Left ventricle myocardium superior (tissue), 1 donor: Measurements from ENCODE around the gene GFI1. TPM values are rescaled to one million over a fixed set of nuclear protein-coding genes. Genes with fewer than 3 reads are reported as not detected.

Experiments
- ATAC-seq: fragments of 200-7000 bp; cut with Tn5 transposase; one replicate; pipeline ENCODE4 v1.9.1; 2020; ENCODE audit warnings: mild to moderate bottlenecking, moderate library complexity
- DNase-seq: peaks from one replicate; pipeline ENCODE4 v3.0.0-alpha.2; 2020
- intact Hi-C: fragments of 100-400 bp; cut with micrococcal nuclease; formaldehyde crosslinking; loops from one replicate; pipeline ENCODE4 v1.11.0; 2022
- total RNA-seq: library from RNA; stranded (reverse); fragmentation: NEBNext Ultra II Directional; extraction: Animal tissue kit (Norgen Biotek cat#: 25700); gene quantifications from one replicate; pipeline ENCODE4 v1.2.1, GENCODE V29; 2021
- donor health status: DM: no; HTN: yes; CAD: no; lungs with severe emphysema.

The GFI1 gene
- total RNA-seq, 1 donor from 2014 or later = 0.30 TPM

GRCh38 chr1:92475029-92475428 is 11.7 kb downstream of the GFI1 start:
- ATAC-seq (no peak), DNase-seq (no peak)
- intact Hi-C loops = no loop called here

- no peak for ATAC-seq
- intact Hi-C loops = no loop called here
- DNase-seq = no peak
These were observed 12.8 kb downstream of the GFI1 start for GRCh38 chr1:92473781-92474495.

- ATAC-seq (peak; percentile 40), DNase-seq (no peak)
- intact Hi-C loops = no loop called here
These were observed 16.5 kb downstream of the GFI1 start for GRCh38 chr1:92470216-92470615.

GRCh38 chr1:92466683-92467352 is 19.9 kb downstream of the GFI1 start:
- ATAC-seq = no peak
- intact Hi-C loops = no loop called here
- DNase-seq = no peak

- DNase-seq (no peak), ATAC-seq (no peak)
- intact Hi-C loops = no loop called here
These were observed 21.5 kb downstream of the GFI1 start for GRCh38 chr1:92465256-92465647.

DNA sequence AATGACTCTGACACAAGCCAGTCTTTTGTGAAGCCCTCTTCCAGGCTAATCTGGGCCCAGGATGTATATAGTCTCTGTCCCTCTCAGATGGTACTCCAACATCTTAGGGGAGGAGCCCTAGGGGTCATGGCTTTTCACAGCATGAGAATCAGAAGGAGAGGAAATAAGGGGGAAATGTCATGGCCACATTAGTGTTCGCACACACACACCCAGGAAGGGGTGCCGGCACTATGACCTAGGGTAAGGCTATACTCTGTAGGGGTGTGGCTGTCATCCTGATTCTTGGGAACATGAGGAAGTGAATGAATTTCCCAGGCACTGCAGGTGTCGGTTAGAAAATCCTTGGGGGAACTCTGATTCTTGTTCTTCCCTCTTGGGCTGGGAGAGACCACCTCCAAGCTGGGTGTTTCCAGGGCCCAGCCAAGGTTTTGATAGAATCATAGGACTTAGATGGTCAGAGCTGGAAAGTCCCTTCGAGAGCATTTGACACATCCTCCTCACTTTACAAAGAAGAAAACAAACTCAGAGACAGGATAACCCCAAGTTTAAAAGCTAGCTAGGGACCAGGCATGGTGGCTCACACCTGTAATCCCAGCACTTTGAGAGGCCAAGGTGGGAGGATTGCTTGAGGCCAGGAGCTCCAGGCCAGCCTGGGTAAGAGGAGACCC is 22.0 kb downstream of the GFI1 start:
- DNase-seq = no peak
- intact Hi-C loops = no loop called here
- ATAC-seq = no peak

DNA sequence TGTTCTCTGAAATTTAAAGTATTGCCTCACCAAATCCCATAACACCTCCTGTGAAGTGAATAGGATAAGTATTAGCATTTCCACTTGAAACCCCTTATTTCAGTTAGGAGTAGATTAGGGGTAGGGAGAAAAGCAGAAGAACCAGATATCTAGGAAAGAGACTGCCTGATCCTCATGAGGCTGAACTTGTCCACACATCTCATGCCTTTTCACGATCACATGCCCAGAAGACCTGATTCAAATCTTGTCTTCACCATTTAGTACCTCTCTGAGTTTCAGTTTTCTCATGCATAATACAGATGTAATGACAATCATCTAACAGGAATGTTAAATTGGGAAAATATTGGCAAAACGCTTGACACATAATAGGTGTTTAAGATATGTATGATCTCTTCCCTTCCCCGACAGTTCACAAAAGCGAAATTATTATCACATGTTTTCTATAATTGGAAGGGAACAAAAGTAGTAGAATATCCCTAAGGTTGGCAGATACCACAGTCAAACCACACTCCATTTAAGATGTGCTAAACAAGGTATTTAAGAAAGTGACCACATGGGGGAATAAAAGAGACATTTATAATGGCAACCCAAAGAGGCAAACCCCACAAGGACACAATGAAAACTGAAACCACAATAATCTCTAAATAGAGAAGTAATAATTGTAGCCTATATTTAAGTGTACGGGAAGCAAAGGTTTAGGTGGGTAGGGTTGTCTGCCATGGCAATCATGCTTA is 25.2 kb downstream of the GFI1 start:
- intact Hi-C loops = no loop called here

DNA sequence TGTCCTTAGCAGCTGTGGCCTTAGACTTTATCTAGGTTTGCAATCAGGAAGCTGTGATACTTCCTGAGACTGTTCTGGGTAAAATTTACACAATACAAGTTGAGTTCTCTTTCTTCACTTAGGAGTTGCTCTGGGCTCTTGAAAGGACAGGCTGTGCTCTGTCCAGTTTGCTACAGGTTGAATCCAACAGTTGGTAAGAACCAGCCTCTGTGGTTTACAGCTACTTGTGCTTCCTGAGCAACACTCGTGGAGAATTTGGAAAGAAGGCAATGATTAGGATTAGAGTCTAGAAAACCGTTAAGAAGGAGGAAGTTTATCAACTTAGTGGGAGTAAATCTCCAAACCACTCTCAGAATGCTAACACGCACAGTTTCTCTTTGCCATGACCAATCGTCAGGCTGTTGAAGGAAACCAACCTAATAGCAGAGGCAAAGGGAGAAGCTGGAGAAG is 26.8 kb downstream of the GFI1 start:
- no peak for DNase-seq
- ATAC-seq = peak; percentile 55
- intact Hi-C loops = no loop called here

More for the DNA sequence above, 25.2 kb downstream of the GFI1 start:
- no peak for DNase-seq
- no peak for ATAC-seq

GRCh38 chr1:92458146-92458545 is 28.6 kb downstream of the GFI1 start:
- DNase-seq (no peak), ATAC-seq (no peak)
- intact Hi-C loops = no loop called here

GRCh38 chr1:92447976-92448375 is 38.7 kb downstream of the GFI1 start:
- no peak for ATAC-seq
- intact Hi-C loops = no loop called here
- no peak for DNase-seq

GRCh38 chr1:92447033-92447681 is 39.6 kb downstream of the GFI1 start:
- intact Hi-C loops = no loop called here
- ATAC-seq (no peak), DNase-seq (no peak)

GRCh38 chr1:92446546-92446945 is 40.2 kb downstream of the GFI1 start:
- ATAC-seq = no peak
- intact Hi-C loops = no loop called here
- no peak for DNase-seq

- no peak for ATAC-seq
These were observed 40.9 kb downstream of the GFI1 start for GRCh38 chr1:92445865-92446264.

DNA sequence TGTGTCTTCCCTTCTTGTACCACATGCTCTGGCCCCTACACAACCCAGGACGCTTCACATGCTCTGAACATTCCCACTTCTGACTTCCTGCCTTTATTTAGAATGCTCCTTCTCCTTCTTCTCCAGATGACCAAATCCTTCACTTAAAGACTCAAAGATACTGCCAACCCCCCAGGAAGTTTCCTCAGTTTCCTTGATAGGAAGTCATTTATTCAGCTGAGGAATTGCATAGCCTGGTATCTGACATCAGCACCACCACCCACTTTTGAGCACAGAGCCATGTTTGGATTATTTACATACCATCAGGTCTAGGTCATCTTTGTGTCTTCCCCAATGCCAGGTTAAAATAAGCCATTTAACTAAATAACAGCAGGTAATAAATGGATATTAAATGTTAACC is 42.4 kb downstream of the GFI1 start:
- intact Hi-C loops = no loop called here
- DNase-seq (no peak), ATAC-seq (no peak)

More at GRCh38 chr1:92445865-92446264, 40.9 kb downstream of the GFI1 start:
- no peak for DNase-seq
- intact Hi-C loops = no loop called here

DNA sequence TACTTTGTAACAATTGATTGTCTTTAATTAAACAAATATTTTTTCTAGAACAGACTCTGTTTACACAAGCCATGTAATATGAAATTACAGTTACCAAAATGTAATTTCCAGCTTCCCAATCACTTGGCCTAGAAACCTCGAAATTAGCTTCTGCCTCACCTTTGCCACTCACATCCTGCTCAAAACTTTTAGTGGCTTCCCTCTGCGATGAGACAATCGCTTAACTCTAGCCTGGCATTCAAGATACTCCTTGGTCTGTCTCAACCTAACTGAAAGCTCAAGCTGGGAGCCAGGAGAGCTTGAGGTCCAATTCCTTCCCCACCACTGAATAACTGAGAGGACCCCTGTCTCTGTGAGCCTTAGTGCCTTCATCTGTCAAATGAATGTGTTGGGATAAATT is 42.8 kb downstream of the GFI1 start:
- intact Hi-C loops = no loop called here
- ATAC-seq = no peak
- DNase-seq = no peak

DNA sequence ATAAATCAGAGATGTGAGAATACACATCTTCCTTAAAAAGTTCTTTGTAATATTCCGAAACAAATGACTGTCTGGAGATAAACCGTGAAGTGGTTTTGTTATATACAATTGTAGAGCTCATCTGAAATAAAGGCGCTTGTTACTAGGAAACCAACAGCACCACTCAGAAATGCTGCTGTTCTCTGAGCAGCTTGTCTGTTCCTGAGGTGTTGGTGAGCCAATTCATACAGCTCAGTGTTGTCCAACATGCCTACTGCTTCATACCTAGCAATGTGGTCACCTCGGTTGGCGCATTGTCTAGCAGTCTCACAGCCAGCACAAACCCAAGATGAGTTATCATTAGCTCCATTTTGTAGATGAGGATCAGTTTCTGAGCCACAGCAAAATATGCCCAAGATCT is 44.4 kb downstream of the GFI1 start:
- DNase-seq (no peak), ATAC-seq (no peak)
- intact Hi-C loops = no loop called here

GRCh38 chr1:92441697-92442342 is 44.9 kb downstream of the GFI1 start:
- intact Hi-C loops = no loop called here
- DNase-seq (no peak), ATAC-seq (no peak)

DNA sequence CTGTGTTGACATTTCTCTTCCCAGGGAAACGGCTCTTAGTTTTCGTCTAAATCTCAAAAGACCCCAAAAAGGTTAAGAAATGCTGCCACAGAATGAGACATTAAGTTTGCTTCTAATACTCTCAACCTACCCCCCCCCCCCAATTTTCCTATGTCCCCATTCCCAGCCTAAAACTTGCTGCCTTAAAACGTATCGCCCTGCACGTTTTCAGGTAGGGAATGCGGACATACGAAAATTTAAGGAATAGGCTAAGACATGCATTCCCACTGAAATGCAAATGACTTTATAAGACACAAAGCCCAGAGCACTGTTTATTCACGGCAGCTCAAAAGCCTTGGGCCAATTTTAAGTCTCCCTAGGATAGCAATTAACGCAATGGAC is 45.4 kb downstream of the GFI1 start:
- DNase-seq = no peak
- intact Hi-C loops = no loop called here
- ATAC-seq = no peak

GRCh38 chr1:92439291-92439690 is 47.4 kb downstream of the GFI1 start:
- DNase-seq = no peak
- intact Hi-C loops = no loop called here
- ATAC-seq = no peak
